GM21737 (cell line): ENCODE results near the gene KIF21A.

ENCODE experiments used
- ATAC-seq: cut with Tn5 transposase; IDR thresholded peaks from one replicate; pipeline ENCODE4 v1.9.1; 2021; ENCODE audit warnings: mild to moderate bottlenecking, moderate library complexity; ENCODE audit not compliant: unreplicated experiment

KIF21A gene

GRCh38 chr12:39278426-39278825 is 164.5 kb downstream of the KIF21A start:
- no peak for ATAC-seq

- no peak for ATAC-seq
Observed at GRCh38 chr12:39277416-39277815, 165.5 kb downstream of the KIF21A start.

GRCh38 chr12:39275846-39276245 is 167.1 kb downstream of the KIF21A start:
- no peak for ATAC-seq

- no peak for ATAC-seq
Observed at GRCh38 chr12:39272871-39273655, 169.9 kb downstream of the KIF21A start.

- no peak for ATAC-seq
Observed at GRCh38 chr12:39269492-39269891, 173.4 kb downstream of the KIF21A start.

GRCh38 chr12:39267886-39268285 is 175.0 kb downstream of the KIF21A start:
- ATAC-seq, result no peak

- ATAC-seq, result no peak
Observed at GRCh38 chr12:39252628-39253027, 190.3 kb downstream of the KIF21A start.
